NB4 (cell line): Measurements from ENCODE around the gene PON1.

Experiments used
- DNase-seq: peaks from one replicate; pipeline ENCODE4 v3.0.0; 2010; ENCODE audit warnings: low read depth
- H3K4me3 ChIP-seq: one replicate; pipeline ENCODE4 v1.5.1; 2011; ENCODE audit warnings: mild to moderate bottlenecking, low read depth, low read length, moderate library complexity
- CTCF ChIP-seq: IDR thresholded peaks from one replicate; pipeline ENCODE4 v1.5.1; 2012; ENCODE audit warnings: low read depth, low read length
- MYC ChIP-seq: IDR thresholded peaks from 2 replicates; pipeline ENCODE4 v1.6.1; 2011; ENCODE audit warnings: low read depth, low read length
- POLR2A ChIP-seq: IDR thresholded peaks from 2 replicates; pipeline ENCODE4 v1.6.1; 2011; ENCODE audit warnings: mild to moderate bottlenecking; ENCODE audit not compliant: insufficient read length; ENCODE audit errors: extremely low read depth
- TF ChIP-seq, protein P1 (sequence below): IDR thresholded peaks from 2 replicates; pipeline ENCODE4 v1.6.1; 2011; ENCODE audit warnings: low read depth, low read length

Gene PON1

DNA sequence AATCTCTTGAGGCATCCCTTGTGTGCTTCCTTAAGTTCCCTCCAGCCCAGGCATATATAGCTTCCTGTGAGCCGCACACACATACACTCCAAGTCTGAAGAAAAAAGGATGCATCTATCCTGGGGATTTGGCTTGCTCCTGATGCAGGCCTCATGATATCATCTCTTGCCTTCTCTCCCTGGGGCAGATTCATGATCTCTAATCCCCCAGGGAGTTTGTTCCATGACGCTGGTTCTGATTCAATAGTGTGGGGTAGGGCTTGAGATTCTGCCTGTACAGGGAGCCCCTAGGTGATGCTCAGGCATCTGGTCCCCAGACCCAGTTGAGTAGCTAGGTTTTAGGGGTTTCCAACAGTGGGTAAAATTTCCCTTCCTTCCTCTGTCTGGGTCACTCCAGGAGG is 1.5 kb downstream of the PON1 start:
- TF ChIP-seq CTCF (no peak), POLR2A (no peak), MYC (no peak)
- TF ChIP-seq, protein P1, sequence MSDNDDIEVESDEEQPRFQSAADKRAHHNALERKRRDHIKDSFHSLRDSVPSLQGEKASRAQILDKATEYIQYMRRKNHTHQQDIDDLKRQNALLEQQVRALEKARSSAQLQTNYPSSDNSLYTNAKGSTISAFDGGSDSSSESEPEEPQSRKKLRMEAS, result no peak
- no peak for DNase-seq

GRCh38 chr7:95322396-95322795 is 1.9 kb downstream of the PON1 start:
- H3K4me3 ChIP-seq, result no peak overlapping the region
- DNase-seq, result no peak
- TF ChIP-seq MYC, result no peak
- no peak for TF ChIP-seq POLR2A
- no peak for TF ChIP-seq CTCF

More for the DNA sequence above, 1.5 kb downstream of the PON1 start:
- no peak overlapping the region for H3K4me3 ChIP-seq

DNA sequence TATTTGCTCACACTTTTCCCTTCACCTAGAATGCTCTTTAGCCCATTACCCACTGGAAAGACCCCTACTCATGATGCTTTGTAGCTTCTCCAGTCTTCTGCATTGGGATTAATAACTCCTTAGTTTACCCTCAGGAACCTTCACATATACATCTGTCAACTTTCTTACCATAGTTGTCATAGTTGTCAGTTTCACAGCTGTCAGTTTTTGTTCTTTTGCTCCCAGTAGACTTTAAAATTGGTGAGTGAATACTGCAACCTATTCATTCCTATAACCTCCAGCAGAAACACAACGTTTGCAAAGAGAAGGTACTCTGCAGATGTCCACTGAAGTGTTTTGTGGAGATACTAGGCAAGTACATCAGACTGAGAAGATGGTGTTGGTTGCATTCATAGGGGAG is 2.6 kb downstream of the PON1 start:
- no peak for TF ChIP-seq MYC
- TF ChIP-seq, protein P1, result no peak
- TF ChIP-seq CTCF, result no peak
- no peak for TF ChIP-seq POLR2A

GRCh38 chr7:95320651-95321050 is 3.7 kb downstream of the PON1 start:
- no peak overlapping the region for H3K4me3 ChIP-seq
- DNase-seq, result no peak
- TF ChIP-seq CTCF (no peak), POLR2A (no peak), MYC (no peak)
- TF ChIP-seq, protein P1, result no peak

More for the DNA sequence above, 2.6 kb downstream of the PON1 start:
- H3K4me3 ChIP-seq, result no peak overlapping the region
- no peak for DNase-seq

DNA sequence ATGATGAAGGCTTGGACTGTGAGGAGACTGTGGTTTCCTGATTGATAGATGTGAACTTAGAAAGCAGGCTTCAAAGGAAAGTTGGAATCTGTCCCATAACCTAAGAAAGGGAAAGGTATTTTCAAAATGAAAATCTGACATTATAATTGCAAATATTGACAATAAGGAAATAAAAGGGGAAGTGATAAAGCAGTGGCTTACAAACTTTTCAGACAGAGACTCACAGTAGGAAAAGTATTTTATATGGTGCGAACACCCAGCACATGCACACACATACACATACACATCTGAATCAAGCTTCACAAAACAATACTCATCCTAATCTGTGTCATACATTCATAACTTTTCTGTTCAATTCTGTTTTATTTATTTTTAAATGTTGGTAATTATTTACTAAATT is 4.8 kb downstream of the PON1 start:
- no peak overlapping the region for H3K4me3 ChIP-seq
- no peak for DNase-seq
- TF ChIP-seq CTCF, result no peak
- TF ChIP-seq, protein P1, result no peak
- TF ChIP-seq MYC, result no peak
- TF ChIP-seq POLR2A, result no peak

DNA sequence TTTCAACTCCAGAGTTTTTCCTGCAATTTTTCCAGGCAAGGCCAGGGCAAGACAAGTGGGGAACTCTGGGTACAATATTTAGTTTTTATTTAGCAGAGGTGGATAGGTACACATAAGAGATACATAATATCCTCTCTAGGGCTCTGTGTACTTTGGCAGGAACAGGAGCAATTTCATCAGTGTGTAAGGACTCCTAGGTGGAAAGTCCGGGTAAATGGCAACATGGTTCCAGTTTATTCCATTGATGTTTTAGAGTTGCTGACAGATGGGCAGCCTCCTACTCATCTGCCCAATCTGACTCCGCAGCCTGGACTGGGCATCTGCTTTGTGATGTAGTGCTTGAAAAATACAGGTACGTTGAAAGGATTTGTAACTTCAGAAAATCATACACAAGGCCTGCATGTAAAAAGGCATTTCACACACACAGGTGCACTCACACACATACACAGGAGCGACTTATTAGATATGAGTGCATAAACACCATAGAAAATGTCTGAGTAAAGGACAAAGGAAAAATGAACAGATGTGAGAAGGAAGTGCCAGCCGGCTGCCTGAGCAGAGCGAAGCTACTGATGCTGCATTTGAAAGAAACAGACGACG is 5.7 kb downstream of the PON1 start:
- TF ChIP-seq MYC, result no peak
- TF ChIP-seq POLR2A, result no peak
- TF ChIP-seq CTCF, result no peak
- TF ChIP-seq, protein P1, result no peak
- H3K4me3 ChIP-seq, result no peak overlapping the region
- DNase-seq, result no peak
